Activated CD8-positive, alpha-beta memory T cell treated with anti-CD3 and anti-CD28 coated beads, Interleukin-2, amount 50 U/mL, for 24 hours (primary cell): ENCODE measurements around the gene HELQ.

Source experiments
- DNase-seq: peaks from one replicate; pipeline ENCODE4 v3.0.0-alpha.2; 2020; ENCODE audit errors: extremely low read depth

The HELQ gene

GRCh38 chr4:83369831-83370639, 85.6 kb downstream of the HELQ start:
- DNase-seq, result no peak

DNA sequence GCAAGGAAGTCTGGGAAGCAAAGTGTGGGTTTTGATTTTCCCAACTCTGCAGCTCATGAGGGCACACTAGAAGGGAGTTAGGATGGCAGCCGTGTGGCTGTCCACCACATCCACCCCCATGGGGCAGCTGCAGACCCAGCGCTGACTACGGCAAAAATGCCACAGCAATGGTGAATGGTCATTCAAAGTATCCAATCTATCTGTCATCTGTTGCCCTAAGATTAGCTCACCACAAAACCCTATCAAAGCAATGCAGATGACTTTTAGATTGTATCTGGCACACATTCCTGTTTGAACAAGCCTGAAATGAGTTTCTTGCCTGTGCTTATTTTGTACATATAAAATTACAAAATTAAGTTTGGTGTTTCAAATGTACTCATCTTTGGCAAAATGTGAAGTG, 91.3 kb downstream of the HELQ start:
- no peak for DNase-seq

DNA sequence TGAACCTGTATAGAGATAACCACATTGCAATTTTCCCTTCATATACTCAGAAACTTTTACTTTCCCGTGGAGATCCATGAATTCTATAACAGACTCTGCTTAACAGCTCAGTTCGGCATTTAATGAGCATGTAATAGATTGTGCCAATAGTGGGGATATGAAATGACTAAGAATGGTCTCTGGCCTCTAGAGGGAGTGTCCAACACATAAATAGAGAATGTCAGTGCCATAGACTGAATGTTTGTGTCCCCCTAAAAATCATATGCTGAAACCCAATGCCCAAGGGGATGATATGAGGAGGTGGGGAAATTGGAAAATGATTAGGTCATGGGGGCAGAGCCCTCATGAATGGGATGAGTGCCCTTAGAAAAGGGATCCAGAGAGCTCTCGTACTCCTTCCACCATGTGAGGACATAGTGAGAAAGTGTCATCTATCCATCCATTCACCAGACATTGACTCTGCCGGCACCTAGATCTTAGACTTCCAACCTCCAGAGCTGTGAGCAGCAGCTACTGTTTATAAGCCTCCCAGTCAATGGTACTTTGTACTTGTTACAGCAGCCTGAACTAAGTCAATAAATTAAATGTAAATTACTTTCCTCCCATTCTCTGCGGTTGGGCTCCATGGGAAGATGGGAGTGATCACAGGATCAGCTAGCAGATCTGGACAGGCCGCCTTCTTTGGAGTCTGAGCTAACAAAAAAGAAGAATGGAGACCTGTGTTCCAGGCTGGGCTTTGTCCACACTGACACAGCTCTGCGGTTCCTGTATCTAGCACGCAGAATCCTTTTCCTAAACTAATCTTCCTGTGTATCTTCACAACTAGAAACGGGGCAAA, 92.9 kb downstream of the HELQ start:
- DNase-seq, result no peak

- DNase-seq, result no peak
These were observed 94.1 kb downstream of the HELQ start for GRCh38 chr4:83361416-83362103.

- no peak for DNase-seq
These were observed 95.6 kb downstream of the HELQ start for GRCh38 chr4:83360018-83360417.

GRCh38 chr4:83358410-83358809, 97.2 kb downstream of the HELQ start:
- no peak for DNase-seq
